ENCODE data around the gene PDCD11. TPM values are rescaled to one million over a fixed set of nuclear protein-coding genes. Genes with fewer than 3 reads are reported as not detected.
A peak's percentile ranks its signal among the peaks of the same experiment; 100 is the strongest.
"Not testable (repeated sequence)": the region's sequence is repeated elsewhere in the genome, so short reads cannot be mapped to it uniquely, and the experiment has no call there.

PDCD11 gene, protein sequence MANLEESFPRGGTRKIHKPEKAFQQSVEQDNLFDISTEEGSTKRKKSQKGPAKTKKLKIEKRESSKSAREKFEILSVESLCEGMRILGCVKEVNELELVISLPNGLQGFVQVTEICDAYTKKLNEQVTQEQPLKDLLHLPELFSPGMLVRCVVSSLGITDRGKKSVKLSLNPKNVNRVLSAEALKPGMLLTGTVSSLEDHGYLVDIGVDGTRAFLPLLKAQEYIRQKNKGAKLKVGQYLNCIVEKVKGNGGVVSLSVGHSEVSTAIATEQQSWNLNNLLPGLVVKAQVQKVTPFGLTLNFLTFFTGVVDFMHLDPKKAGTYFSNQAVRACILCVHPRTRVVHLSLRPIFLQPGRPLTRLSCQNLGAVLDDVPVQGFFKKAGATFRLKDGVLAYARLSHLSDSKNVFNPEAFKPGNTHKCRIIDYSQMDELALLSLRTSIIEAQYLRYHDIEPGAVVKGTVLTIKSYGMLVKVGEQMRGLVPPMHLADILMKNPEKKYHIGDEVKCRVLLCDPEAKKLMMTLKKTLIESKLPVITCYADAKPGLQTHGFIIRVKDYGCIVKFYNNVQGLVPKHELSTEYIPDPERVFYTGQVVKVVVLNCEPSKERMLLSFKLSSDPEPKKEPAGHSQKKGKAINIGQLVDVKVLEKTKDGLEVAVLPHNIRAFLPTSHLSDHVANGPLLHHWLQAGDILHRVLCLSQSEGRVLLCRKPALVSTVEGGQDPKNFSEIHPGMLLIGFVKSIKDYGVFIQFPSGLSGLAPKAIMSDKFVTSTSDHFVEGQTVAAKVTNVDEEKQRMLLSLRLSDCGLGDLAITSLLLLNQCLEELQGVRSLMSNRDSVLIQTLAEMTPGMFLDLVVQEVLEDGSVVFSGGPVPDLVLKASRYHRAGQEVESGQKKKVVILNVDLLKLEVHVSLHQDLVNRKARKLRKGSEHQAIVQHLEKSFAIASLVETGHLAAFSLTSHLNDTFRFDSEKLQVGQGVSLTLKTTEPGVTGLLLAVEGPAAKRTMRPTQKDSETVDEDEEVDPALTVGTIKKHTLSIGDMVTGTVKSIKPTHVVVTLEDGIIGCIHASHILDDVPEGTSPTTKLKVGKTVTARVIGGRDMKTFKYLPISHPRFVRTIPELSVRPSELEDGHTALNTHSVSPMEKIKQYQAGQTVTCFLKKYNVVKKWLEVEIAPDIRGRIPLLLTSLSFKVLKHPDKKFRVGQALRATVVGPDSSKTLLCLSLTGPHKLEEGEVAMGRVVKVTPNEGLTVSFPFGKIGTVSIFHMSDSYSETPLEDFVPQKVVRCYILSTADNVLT (N-terminal part only)
- total RNA-seq: 10 to 100 TPM; 17.9 to 26.3 TPM
- long read RNA-seq, partial matches to known transcripts: 22 of 25 reads
- long read RNA-seq, other reads (novel, unspliced or antisense): 3 of 25 reads

DNA sequence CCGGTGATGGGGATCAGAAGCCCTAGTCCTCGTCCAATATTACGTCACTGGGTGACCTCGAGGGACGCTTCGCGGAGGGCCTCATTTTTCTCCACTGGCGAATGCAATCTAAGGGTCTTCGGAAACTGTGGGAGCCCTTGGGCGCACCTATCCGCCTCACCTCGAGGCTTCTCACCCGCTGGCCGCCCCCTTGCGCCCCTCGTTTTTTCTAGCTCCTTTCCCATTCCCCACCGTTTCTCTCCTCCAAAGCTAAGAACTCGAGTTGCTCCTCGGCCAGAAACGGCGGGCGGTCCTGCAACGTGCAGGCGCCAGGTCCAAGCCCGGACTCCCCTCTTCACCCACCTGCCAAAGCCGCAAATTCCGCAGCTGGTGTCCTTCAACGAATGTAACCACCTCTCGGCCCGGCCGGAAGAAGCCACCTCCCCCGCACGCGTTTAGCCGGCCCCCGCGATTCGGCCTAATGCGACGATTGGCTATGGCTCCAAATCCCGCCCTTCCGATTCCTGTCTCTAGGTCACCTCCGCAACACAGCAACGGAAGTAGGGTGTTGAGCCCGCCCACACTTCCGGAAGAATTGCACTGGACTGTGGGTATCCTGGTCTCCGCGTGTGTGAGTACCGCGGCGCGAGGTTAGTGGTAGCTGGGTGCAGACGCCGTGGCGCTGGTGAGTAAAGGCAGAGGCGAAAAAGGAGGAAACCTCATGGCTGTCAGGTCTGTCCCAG, at the start of gene PDCD11, which contains the start of gene ATP5MK:
Gene PDCD11, plus strand, starts transcription at position 560 of the 722 bp plus-strand sequence. CDS start 1,801 bp downstream, outside the sequence.
Gene ATP5MK, minus strand, starts transcription at position 409 of the 722 bp plus-strand sequence. CDS start 4,018 bp downstream, outside the sequence.
- DNase-seq (peak; percentile 98), ATAC-seq (peak; percentile 98)
- intact Hi-C loops (cut with DNase I, micrococcal nuclease): no loop called here

DNA sequence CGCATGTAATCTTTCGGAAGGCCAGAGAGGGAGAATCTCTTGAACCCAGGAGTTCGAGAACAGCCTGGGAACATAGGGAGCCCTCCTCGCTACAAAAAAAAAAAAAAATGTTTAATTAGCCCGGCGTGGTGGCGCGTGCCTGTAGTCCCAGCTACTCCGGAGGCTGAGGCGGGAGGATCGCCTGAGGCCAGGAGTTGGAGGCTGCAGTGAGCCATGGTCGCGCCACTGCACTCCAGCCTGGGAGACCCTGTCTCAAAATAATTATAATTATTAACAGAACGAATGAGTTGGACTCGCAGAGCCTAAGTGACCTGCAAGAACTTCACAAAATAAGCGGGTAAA, 46.3 kb upstream of the PDCD11 start:
- peak; percentile 3 for ATAC-seq
- intact Hi-C loops (cut with DNase I, micrococcal nuclease): no loop called here
- no peak for DNase-seq

DNA sequence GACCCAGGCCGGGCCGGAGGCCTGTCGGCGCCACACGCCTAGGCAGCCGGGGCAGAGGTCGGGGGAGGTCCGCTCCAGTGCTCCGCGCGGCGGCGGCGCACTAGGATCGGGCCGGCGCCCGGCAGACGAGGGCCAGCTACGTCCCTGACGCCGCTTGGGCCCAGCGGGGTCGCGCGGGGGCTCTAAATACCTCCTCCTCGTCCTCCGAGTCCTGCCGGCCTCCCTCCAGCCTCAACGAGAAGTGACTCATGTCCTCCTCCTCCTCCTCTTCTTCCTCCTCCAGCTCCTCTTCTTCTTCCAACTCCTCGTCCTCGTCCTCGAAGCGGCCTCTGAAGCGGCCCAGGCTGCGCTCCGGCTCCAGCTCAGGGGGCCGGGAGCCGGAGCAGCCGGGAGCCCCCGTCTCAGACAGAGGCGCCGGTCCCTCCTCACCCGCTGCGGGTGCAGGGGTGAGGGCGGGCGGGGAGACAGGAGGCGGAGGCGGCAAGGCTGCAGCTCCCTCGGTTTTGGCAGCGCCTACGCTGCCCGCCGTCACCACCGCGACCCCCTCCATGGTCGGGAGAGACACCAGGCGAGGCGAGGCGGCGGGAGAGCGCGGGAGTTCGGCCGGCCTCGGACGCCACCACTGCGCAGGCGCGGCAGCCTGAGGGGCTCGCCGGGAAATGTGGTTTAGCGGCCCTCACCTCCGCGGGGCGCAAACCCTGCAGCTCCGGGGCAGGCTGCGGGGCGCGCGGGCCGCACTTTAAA, 45.7 kb upstream of the PDCD11 start, which contains the start of gene PCGF6:
Gene PCGF6, minus strand, starts transcription at position 624 of the 744 bp plus-strand sequence. Its CDS starts 74 bp downstream, at position 550.
- DNase-seq (peak; percentile 71 to 84), ATAC-seq (peak; percentile 96)
- intact Hi-C loops (cut with DNase I, micrococcal nuclease): no loop called here

DNA sequence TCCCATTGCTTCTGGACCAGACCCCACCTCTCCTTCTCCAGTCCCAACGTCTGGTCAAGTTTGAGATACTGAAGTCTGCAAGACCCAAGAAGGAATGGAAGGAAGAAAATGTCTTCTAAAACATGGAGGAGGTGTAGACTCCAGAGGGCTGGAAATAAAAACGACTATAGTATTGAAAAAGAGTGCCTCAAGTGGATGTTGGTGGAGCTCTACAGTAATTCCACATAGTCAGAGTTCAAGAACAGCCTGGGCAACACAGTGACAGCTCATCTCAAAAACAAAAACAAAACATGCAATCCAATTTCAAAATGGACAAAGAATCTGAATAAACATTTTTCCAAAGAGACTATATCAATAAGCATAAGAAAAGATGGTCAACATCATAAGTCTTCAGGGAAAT, 43.1 kb upstream of the PDCD11 start:
- ATAC-seq (no peak), DNase-seq (no peak)
- intact Hi-C loops (cut with DNase I, micrococcal nuclease): no loop called here

DNA sequence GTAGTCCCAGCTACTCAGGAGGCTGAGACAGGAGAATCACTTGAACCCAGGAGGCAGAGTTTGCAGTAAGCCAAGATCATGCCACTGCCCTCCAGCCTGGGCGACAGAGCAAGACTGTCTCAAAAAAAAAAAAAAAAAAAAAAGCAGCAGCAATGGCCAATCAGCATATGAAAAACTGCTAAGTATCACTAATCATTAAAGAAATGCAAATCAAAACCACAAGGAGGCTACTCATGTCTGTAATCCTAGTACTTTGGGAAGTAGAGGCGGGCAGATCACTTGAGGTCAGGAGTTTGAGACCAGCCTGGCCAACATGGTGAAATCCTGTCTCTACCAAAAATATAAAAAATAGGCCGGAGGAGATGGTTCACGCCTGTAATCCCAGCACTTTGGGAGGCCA, 41.9 kb upstream of the PDCD11 start:
- DNase-seq; ATAC-seq; intact Hi-C loops (cut with DNase I, micrococcal nuclease): not testable (repeated sequence)

DNA sequence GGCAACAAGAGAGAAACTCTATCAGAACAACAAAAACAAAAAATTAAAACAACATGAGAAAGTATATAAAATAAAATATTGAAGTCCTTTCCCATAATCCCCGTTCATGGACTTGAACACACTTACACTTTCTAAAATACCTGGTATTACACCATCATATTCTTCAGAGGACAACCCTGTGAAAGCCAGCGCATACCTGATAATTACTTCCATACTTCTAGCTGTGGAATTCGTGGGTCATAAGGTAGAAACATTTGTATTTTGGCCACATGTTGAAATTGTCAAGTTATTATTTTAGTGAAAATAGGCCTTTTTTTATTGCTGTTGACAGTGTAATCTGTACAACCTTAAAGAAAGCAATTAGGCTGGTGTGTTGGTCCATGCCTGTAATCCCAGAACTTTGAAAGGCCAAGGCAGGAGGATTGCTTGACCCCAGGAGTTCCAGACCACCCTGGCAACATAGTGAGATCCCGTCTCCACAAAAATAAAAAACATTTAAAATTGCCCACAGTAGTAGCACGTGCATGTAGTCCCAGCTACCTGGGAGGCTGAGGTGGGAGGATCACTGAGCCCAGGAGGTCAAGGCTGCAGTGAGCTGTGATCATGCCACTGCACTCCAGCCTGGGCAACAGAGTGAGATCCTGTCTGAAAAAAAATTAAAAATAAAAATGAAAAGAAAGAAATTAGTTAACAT, 40.4 kb upstream of the PDCD11 start:
- ATAC-seq (no peak), DNase-seq (no peak)
- intact Hi-C loops (cut with DNase I, micrococcal nuclease): no loop called here

DNA sequence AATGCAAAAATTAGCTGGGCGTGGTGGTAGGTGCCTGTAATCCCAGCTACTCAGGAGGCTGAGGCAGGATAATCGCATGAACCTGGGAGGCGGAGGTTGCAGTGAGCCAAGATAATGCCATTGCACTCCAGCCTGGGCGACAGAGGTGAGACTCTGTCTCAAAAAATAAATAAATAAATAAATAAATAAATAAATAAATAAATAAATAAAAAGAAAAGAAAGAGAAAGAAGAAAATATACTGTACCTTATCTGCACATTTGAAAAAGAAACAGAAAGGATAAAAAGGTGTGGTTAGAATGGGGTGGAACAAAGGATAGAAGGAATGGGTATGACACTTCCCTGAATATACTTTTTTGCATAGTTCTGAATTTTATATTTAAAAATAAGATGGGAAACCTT, 36.9 kb upstream of the PDCD11 start:
- ATAC-seq: peak; percentile 46
- intact Hi-C loops (cut with DNase I, micrococcal nuclease); DNase-seq: not testable (repeated sequence)

DNA sequence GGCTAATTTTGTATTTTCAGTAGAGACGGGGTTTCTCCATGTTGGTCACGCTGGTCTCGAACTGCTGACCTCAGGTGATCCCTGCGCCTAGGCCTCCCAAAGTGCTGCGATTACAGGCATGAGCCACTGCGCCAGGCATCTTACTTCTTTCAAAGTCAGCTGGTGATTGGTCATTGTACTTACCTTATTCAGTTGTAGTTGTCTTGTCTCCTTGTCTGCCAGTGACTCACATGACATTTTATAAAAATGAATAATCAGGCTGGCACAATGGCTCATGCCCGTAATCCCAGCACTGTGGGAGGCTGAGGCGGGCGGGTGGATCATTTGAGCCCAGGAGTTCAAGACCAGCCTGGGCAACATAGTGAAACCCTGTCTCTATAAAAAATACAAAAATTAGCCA, 35.6 kb upstream of the PDCD11 start:
- DNase-seq; intact Hi-C loops (cut with DNase I, micrococcal nuclease); ATAC-seq: not testable (repeated sequence)

DNA sequence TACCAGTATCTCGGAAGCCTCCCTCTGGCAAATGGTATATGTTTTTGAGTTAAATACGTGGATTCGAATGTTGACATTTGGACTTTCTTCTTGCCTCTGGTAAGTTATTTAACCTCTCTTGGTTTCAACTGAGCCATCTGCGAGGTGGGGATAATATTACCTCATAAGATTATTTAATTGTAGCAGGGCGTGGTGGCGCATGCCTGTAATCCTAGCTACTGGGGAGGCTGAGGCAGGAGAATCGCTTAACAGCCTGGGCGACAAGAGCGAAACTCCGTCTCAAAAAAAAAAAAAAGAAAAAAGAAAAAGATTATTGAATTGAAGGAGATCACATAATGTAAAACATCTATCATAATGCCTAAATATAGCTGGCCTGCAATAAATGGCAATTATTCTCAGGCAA, 29.0 kb upstream of the PDCD11 start:
- intact Hi-C loops (cut with DNase I, micrococcal nuclease): no loop called here
- ATAC-seq (peak; percentile 15), DNase-seq (peak in 1 of 2 donors; percentile 36)

DNA sequence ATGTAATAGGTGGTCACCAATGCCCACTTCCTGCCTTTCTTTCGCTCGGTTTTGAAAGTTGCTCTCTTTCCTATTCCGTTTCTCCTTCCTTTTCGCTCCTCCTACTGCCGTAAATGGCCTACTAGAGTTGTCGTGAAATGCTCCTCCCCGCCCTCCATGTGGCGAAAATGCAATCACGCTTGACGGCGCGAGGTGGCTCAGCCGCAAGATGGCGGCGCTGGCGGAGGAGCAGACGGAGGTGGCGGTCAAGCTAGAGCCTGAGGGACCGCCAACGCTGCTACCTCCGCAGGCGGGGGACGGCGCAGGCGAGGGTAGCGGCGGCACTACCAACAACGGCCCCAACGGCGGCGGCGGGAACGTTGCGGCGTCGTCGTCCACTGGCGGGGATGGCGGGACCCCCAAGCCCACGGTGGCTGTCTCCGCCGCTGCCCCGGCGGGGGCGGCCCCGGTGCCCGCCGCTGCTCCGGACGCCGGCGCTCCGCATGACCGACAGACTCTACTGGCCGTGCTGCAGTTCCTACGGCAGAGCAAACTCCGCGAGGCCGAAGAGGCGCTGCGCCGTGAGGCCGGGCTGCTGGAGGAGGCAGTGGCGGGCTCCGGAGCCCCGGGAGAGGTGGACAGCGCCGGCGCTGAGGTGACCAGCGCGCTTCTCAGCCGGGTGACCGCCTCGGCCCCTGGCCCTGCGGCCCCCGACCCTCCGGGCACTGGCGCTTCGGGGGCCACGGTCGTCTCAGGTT, 28.5 kb upstream of the PDCD11 start, which contains the start of gene TAF5:
Gene TAF5, plus strand, starts transcription at position 195 of the 737 bp plus-strand sequence. Its CDS starts 14 bp downstream, at position 209.
- peak; percentile 75 for ATAC-seq
- peak; percentile 92 for DNase-seq
- intact Hi-C loops (cut with DNase I, micrococcal nuclease): no loop called here

DNA sequence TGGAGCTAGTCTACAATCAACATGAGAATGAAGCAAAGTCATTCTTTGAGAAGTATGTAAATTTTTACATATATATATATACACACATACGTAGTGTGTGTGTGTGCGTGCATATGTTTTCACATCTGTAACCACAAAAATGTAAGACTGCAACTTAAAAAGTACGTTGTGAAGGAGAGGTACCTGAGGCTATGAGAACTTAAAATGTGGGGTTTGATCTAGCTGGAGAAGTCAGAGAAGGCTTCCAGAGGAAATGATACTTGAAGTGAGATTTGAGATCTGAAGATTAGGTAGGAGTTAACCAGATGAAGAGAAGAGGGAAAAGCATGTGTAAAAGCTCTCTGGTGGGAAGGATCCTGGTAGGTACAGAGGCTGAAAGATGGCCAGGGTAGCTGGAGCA, 22.9 kb upstream of the PDCD11 start:
- DNase-seq (no peak), ATAC-seq (no peak)
- intact Hi-C loops (cut with DNase I, micrococcal nuclease): no loop called here

DNA sequence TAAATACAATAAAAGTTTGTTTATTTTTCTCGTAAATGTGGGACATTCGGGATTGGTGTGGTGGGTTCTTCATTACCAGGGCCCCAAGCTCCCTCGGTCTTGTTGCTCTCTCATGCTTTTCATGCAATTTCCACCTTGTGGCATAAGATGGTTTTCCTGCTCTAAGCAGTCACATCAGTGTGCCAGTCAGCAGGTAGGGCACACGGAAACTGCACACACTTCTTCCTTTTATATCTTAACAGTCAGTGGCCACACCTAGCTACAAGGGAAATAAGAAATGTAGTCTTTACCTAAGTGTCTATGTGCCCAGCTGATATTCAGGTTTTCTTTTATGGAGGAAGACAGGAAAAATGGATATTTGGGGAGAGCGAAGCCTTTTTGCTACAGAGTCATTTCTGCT, 22.2 kb upstream of the PDCD11 start:
- intact Hi-C loops (cut with DNase I, micrococcal nuclease): no loop called here
- ATAC-seq (peak; percentile 91), DNase-seq (no peak)

DNA sequence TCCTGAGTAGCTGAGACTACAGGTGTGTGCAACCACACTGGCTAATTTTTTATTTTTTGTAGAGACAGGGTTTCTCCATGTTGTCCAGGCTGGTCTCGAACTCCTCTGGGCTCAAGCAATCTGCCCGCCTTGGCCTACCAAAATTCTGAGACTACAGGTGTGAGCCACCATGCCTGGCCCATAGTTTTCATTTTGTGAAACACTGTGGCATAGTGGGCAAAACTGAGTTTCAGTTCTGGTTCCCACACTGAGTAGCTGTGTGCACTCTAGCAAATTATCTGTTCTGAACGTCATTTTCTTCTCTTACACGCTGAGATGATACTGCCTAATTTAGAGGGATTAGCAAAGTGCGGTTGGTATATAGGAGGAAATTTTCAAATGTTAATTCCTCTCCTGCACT, 13.7 kb upstream of the PDCD11 start:
- DNase-seq: no peak
- ATAC-seq: no peak
- intact Hi-C loops (cut with DNase I, micrococcal nuclease): no loop called here

DNA sequence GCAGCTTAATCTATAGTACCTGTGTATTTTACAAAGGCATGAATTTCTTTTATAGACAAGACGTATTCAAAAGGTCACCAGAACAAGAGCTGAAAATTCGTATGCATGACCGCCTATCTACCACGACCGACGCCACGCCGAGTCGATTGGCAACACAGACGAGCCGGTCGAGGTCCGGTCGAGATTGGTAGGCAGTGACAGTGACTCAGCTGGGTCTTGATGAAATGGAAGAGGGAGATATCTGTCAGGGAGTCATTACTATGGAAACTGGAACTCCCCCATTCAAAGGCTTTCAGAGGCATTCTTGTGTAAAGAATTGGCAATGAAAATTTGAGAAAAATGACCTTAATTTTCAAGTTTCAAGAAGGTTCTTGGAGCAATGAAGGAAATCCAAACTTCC, 2.2 kb upstream of the PDCD11 start:
- DNase-seq (no peak), ATAC-seq (no peak)
- intact Hi-C loops (cut with DNase I, micrococcal nuclease): no loop called here

DNA sequence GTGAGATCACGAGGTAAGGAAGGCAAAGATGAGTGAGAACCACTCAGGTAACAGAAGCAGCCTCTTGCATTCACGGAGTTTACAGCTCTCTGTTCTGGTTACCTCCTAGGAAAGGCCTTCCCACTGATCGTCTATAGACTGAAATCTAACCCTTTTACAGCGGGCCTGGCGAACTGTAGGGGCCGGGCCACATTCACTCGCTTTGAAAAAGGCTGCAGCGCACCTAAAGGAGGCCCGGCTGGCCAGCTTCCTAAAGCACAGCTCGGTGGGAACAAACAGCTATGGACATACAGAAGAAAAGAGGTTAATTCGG, 716 bp upstream of the PDCD11 start:
- DNase-seq (peak in 1 of 2 donors; percentile 30), ATAC-seq (peak; percentile 51)
- intact Hi-C loops (cut with DNase I, micrococcal nuclease): no loop called here

DNA sequence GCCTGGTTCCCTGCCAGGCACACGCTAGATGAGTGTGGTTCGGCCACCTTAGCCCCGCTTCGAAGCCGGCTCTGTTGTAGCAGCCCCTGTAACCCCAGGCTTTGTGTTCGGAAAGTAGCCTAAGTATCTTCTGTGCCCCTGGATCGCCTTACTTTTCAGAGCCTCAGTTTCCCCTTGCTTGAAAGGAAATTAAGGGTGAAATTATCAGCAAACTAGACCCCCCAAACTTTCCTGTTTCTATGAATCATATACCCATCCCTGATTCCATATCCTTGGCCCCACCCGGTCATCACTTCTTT, 312 bp downstream of the PDCD11 start:
- DNase-seq (no peak), ATAC-seq (no peak)
- intact Hi-C loops (cut with DNase I, micrococcal nuclease): no loop called here

Data from left colon (tissue), 2 donors.